ENCODE data around the gene CHML. TPM values are rescaled to one million over a fixed set of nuclear protein-coding genes. Genes with fewer than 3 reads are reported as not detected.

Gene CHML
- total RNA-seq, 1 donor from 2014 or later, result 1.2 TPM

GRCh38 chr1:241610056-241610815, 29.9 kb downstream of the CHML start:
- no peak for DNase-seq (ENCODE audit: low spot score in 2 of 2)
- H3K4me1 ChIP-seq, result no peaks in the 10 kb centered on the region
- H3K27ac ChIP-seq, result no peak overlapping the region
- H3K4me3 ChIP-seq, result no peak overlapping the region
- no peaks in the 10 kb centered on the region for H3K36me3 ChIP-seq
- no peak for TF ChIP-seq CTCF (IDR thresholded peaks at IDR 0.05)
- H3K27me3 ChIP-seq, result no peaks in the 10 kb centered on the region
- intact Hi-C loops (cut with DNase I), result no loop called here
- no peaks in the 10 kb centered on the region for H3K9me3 ChIP-seq

- intact Hi-C loops (cut with DNase I), result no loop called here
- Histone ChIP-seq H3K36me3 (no peaks in the 10 kb centered on the region), H3K27me3 (no peaks in the 10 kb centered on the region), H3K4me1 (no peaks in the 10 kb centered on the region), H3K27ac (no peak overlapping the region), H3K4me3 (no peak overlapping the region), H3K9me3 (no peaks in the 10 kb centered on the region)
- DNase-seq (ENCODE audit: low spot score in 2 of 2), result no peak
- no peak for TF ChIP-seq CTCF (IDR thresholded peaks at IDR 0.05)
Observed at GRCh38 chr1:241608379-241609033, 31.7 kb downstream of the CHML start.

GRCh38 chr1:241607497-241607896, 32.7 kb downstream of the CHML start:
- no peaks in the 10 kb centered on the region for H3K36me3 ChIP-seq
- H3K27me3 ChIP-seq, result no peaks in the 10 kb centered on the region
- no peaks in the 10 kb centered on the region for H3K9me3 ChIP-seq
- no peaks in the 10 kb centered on the region for H3K4me1 ChIP-seq
- no peak overlapping the region for H3K27ac ChIP-seq
- no peak for TF ChIP-seq CTCF (IDR thresholded peaks at IDR 0.05)
- no peak overlapping the region for H3K4me3 ChIP-seq
- DNase-seq (ENCODE audit: low spot score in 2 of 2), result no peak
- intact Hi-C loops (cut with DNase I), result no loop called here

GRCh38 chr1:241606544-241606943, 33.6 kb downstream of the CHML start:
- intact Hi-C loops (cut with DNase I), result no loop called here
- Histone ChIP-seq H3K27me3 (no peaks in the 10 kb centered on the region), H3K4me3 (no peak overlapping the region), H3K9me3 (no peaks in the 10 kb centered on the region), H3K4me1 (no peaks in the 10 kb centered on the region), H3K27ac (no peak overlapping the region), H3K36me3 (no peaks in the 10 kb centered on the region)
- no peak for DNase-seq (ENCODE audit: low spot score in 2 of 2)
- no peak for TF ChIP-seq CTCF (IDR thresholded peaks at IDR 0.05)

- Histone ChIP-seq H3K4me3 (no peak overlapping the region), H3K27ac (no peak overlapping the region), H3K27me3 (no peaks in the 10 kb centered on the region), H3K36me3 (no peaks in the 10 kb centered on the region), H3K4me1 (no peaks in the 10 kb centered on the region), H3K9me3 (no peaks in the 10 kb centered on the region)
- no peak for TF ChIP-seq CTCF (IDR thresholded peaks at IDR 0.05)
- intact Hi-C loops (cut with DNase I), result no loop called here
- no peak for DNase-seq (ENCODE audit: low spot score in 2 of 2)
Observed at GRCh38 chr1:241605146-241605805, 34.9 kb downstream of the CHML start.
